NCI-H524 (cell line): Measurements from ENCODE around the gene KLF6.

Experiments used
- DNase-seq, 2 experiments: peaks; one replicate each; lab custom pipeline; 2025; lab: John Stamatoyannopoulos, UW

The KLF6 gene

GRCh38 chr10:3811291-3811870, 26.4 kb upstream of the KLF6 start:
- DNase-seq, result no peak

GRCh38 chr10:3808689-3809199, 23.7 kb upstream of the KLF6 start:
- no peak for DNase-seq

- DNase-seq, result no peak
Observed at GRCh38 chr10:3807928-3808496, 23.0 kb upstream of the KLF6 start.

GRCh38 chr10:3807211-3807927, 22.4 kb upstream of the KLF6 start:
- no peak for DNase-seq

DNA sequence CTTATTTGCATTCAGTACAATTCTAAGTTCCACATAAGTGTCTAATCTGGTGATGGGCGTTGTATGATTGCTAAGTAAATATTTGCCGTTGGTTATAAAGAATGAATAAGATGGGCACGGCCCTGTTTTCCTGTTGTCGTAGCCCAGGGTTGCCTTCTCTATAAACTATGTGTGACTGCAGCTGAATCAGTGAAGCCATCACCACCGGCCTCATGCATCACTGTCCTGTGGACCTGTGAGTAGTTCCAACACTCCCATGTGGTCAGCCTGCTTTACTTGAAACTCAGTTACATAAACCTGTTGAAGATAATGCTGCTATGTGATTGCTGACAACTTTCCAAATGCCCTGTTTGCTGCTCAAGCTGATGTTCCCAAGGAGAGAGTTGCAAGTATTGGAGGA, 21.6 kb upstream of the KLF6 start:
- no peak for DNase-seq

- DNase-seq, result no peak
Observed at GRCh38 chr10:3805791-3806461, 20.9 kb upstream of the KLF6 start.

GRCh38 chr10:3805201-3805790, 20.3 kb upstream of the KLF6 start:
- no peak for DNase-seq

GRCh38 chr10:3803927-3804741, 19.1 kb upstream of the KLF6 start:
- no peak for DNase-seq

DNA sequence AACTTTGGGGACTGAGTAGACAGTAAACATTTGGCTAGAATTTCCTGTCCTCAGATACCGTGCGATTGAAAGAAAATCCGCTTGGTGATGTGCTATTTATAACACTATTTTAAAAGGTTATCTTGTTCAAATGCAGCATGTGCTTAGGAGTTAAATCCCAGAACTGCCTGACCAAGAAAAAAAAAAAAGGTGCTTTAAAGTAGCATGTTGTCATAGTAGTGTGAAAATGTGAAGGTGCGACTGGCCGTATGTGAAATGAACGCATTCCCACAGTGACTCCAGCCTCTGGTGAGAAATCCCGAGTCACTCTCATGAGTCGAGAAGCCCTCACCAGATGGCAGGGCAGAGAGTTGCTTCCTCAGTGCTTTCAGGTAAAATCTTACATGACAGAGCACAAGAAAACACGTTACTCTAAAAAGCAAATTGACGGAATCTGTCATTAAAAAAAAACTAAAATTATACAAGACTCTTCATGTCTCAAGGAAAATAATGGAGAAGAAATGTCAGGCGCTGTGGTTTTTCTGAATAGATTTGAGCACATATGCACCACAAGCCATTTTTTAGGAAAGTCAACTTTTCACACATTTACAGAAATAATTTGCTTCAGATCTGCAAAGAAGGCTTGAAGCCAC, 18.4 kb upstream of the KLF6 start:
- no peak for DNase-seq

DNA sequence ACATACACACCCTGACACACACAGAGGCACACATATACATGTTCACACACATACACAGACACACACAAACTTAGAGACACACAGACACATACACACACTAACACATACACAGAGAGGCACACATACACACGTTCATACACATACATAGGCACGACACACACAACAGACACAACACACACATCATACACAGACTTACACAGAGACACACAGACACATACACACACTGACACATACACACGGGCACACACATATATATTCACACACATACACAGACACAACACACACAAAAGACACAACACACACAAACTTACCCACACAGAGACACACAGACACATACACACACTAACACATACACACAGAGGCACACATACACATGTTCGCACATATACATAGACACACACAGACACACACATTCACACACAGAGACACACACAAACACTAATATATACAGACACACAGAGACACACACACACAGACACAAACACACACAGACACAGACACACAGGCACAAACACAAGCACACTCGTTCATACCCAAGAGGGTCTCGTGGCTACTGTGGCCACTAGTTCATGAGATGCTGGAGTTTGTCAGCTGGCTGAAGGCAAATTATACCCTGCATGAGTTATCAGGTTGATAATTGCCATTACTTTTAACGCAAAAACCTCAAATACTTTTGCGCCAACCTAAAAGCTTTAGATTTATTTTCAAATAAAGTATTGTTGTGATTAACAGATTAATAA, 17.7 kb upstream of the KLF6 start:
- DNase-seq, result no peak

GRCh38 chr10:3801558-3802192, 16.7 kb upstream of the KLF6 start:
- no peak for DNase-seq

DNA sequence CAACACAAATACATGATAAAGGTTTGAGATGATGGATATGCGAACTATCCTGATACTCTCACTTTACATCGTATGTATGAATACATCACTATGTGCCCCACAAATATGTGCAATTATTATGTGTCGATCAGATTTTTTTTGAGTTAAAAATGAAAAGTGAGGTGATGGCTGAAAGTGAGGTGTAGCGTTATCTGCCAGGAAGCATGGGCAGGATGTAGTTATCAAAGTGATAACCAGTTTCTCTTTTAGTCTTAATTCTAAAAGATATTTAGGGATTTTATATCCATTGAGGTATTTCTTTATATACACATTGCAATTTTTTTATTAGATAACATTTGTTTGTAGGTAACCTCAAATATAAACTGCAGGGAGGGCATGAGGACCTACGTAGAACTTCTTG, 15.6 kb upstream of the KLF6 start:
- no peak for DNase-seq

DNA sequence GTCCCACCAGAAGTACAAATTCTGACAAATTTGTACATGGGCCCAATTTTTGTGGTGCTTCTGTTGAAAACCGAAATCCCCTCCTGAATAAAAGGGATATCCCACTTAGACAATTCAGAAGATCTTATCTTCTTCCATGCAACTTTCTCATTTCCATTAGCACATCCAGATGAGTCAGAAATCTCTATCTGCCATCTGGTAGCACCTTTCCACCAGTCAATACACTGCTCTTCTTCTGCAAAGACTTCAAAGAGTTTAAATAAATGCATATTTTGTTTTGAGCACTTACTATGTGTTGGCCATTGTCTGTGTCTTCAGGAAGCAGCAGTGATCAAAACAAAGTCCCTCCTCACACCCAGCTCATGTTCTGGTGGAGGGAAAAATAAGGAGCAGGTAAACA, 12.7 kb upstream of the KLF6 start:
- DNase-seq, result no peak

- no peak for DNase-seq
Observed at GRCh38 chr10:3793553-3793952, 8.5 kb upstream of the KLF6 start.

DNA sequence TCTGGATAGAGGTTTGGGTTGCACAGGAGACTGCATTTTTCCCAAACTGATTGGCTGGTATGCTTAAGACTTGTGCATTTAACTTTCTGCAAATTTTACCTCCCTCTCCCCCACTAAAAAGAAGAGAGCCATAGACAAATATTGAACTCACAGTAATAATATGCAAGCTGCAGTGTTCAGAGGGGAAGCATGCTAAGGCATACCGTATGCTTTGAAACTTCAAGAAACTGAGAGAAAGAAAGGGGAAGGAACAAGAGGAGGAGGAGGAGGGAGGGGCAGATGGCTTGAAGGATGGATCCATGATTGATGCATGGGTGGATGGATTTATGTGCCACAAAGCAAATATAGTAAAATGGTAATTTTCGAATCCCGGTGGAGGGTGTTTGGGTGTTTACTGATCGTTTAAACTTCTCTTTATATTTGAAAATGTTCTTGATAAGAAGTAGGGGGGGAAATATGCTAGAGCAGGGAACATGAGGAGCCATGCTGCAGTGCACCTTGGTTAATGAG, 7.8 kb upstream of the KLF6 start:
- DNase-seq, result no peak

DNA sequence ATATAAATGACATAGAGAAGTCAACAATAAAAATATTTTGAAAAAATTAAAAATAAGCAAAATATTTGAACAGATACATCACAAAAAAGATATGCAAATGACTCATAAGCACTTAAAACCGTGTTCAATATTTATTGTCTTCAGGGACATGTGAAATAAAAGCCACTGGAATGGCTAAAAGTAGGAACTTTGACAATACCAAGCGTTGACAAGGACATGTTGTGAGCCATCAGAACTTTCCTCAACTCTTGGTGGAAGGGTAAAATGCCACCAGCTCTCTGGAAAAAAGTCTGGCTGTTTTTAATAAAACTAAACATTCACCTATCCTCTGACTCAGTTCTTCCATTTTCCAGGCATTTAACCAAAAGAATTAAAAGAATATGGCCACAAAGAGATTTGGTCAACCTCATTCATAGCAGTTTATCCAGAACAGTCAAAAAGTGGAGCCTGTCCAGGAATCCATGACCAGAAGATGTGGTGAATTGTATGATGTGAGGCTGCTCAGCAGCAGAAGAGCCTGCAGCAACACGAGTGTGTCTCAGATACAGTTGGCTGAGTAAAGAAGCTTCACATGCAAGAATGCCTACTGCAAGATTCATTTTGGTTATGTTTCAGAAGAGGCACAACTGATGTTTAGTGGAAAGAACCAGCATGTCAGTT, 7.1 kb upstream of the KLF6 start:
- DNase-seq, result no peak

DNA sequence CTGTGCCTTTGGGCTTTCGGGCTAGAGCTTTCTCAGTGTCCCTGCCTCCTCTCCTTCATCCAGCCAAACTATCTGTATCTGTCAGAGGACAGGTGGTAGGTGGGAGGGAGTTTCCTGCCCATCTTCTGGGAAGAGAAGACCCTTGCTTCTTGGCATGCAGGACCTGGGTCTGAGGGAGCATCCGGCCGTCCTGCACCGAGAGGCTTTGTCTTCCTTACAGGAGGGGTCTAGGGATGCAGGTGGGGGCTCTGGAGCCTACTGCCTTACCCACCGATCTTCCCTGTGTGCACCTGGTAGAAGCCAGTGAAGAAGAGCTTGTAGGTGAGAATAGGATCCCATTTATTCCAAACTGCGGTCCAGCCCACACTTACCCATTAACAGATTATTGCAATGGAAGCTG, 5.8 kb upstream of the KLF6 start:
- no peak for DNase-seq

- DNase-seq, result no peak
Observed at GRCh38 chr10:3790272-3790671, 5.3 kb upstream of the KLF6 start.

DNA sequence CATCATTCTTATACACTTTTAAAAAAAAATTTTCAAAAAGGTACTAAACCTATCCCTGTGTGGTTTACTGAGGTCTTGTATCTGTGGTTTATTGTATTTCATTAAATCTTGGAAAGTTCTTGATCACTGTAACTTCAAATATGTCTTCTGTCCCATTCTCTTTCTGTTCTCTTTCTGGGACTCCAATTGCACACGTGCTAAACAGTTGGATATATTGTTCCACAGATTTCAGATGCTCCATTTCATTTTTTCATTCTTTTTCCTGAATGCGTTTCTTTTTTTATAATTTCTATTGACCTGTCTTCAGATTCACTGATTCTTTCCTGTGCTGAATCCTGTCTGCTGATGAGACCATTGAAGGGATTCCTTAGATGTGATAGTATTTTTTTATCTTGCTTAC, 4.6 kb upstream of the KLF6 start:
- DNase-seq, result no peak
